GM21576 (cell line): Measurements from ENCODE around the gene TK1.

Experiments used
- ATAC-seq: cut with Tn5 transposase; IDR thresholded peaks from one replicate; pipeline ENCODE4 v1.9.1; 2021; ENCODE audit warnings: mild to moderate bottlenecking, moderate library complexity; ENCODE audit not compliant: unreplicated experiment

The TK1 gene

GRCh38 chr17:78223061-78223460, 36.2 kb upstream of the TK1 start:
- no peak for ATAC-seq

- ATAC-seq, result no peak
Observed at GRCh38 chr17:78219396-78220150, 32.7 kb upstream of the TK1 start.

- no peak for ATAC-seq
Observed at GRCh38 chr17:78214706-78215061, 27.8 kb upstream of the TK1 start.

GRCh38 chr17:78214016-78214705, 27.3 kb upstream of the TK1 start, which contains the start of gene BIRC5:
Gene BIRC5, plus strand, starts transcription at chr17:78214253. Its CDS starts 64 bp downstream, at chr17:78214317.
- peak; percentile 82 for ATAC-seq

GRCh38 chr17:78211032-78211431, 24.2 kb upstream of the TK1 start:
- no peak for ATAC-seq

- no peak for ATAC-seq
Observed at GRCh38 chr17:78210111-78210510, 23.3 kb upstream of the TK1 start.

GRCh38 chr17:78208486-78208885, 21.6 kb upstream of the TK1 start:
- no peak for ATAC-seq

- ATAC-seq, result no peak
Observed at GRCh38 chr17:78206298-78206697, 19.4 kb upstream of the TK1 start.

- no peak for ATAC-seq
Observed at GRCh38 chr17:78205124-78205775, 18.4 kb upstream of the TK1 start.

- ATAC-seq, result no peak
Observed at GRCh38 chr17:78204387-78205123, 17.7 kb upstream of the TK1 start.

- ATAC-seq, result no peak
Observed at GRCh38 chr17:78202666-78203065, 15.8 kb upstream of the TK1 start.

GRCh38 chr17:78200451-78200850, 13.6 kb upstream of the TK1 start:
- no peak for ATAC-seq

GRCh38 chr17:78197147-78197832, 10.4 kb upstream of the TK1 start:
- no peak for ATAC-seq

GRCh38 chr17:78196716-78197115, 9.9 kb upstream of the TK1 start:
- ATAC-seq, result no peak

GRCh38 chr17:78185981-78186691, 716 bp downstream of the TK1 start:
- ATAC-seq, result no peak

GRCh38 chr17:78184868-78185267, 2.0 kb downstream of the TK1 start:
- ATAC-seq, result no peak

- no peak for ATAC-seq
Observed at GRCh38 chr17:78184351-78184750, 2.5 kb downstream of the TK1 start.

GRCh38 chr17:78183916-78184315, 2.9 kb downstream of the TK1 start:
- ATAC-seq, result no peak

GRCh38 chr17:78182504-78182903, 4.3 kb downstream of the TK1 start:
- ATAC-seq, result no peak

GRCh38 chr17:78180508-78180907, 6.3 kb downstream of the TK1 start:
- ATAC-seq, result no peak
